ENCODE data around the gene ZSWIM9. TPM values are rescaled to one million over a fixed set of nuclear protein-coding genes. Genes with fewer than 3 reads are reported as not detected.

ZSWIM9 gene
- polyA plus RNA-seq, 1 experiment: 0.66 TPM

GRCh38 chr19:48203794-48204628 lies 33.5 kb downstream of the ZSWIM9 start:
- peak; percentile 85 for DNase-seq (ENCODE audit: low read depth, low spot score)
- peak overlapping the region; percentile 66 for H3K27ac ChIP-seq (ENCODE audit: low read depth, low read length)
- CTCF ChIA-PET: interaction anchor here (0.6 to 3.3 kb wide), 10 partner anchors 10 to 241 kb away, joined by 3 to 27 read pairs (median 5); no protein-coding TSS in a partner anchor
- H3K4me3 ChIP-seq (ENCODE audit: low read depth, low read length): peak overlapping the region; percentile 88
- H3K9me3 ChIP-seq (ENCODE audit: control insufficient read depth, insufficient read depth, low read length): no peaks in the 10 kb centered on the region
- no peak for TF ChIP-seq CTCF (IDR thresholded peaks at IDR 0.05; ENCODE audit: low read depth, low read length)
- POLR2A ChIA-PET: interaction anchor here (0.8 to 1.1 kb wide), 6 partner anchors 8 to 94 kb away, joined by 3 to 4 read pairs (median 4); partner anchors contain the start of gene PLA2G4C
- H3K27me3 ChIP-seq (ENCODE audit: control insufficient read depth, insufficient read depth, low read length): no peaks in the 10 kb centered on the region

- no peak for TF ChIP-seq CTCF (IDR thresholded peaks at IDR 0.05; ENCODE audit: low read depth, low read length)
- Histone ChIP-seq H3K27me3 (ENCODE audit: control insufficient read depth, insufficient read depth, low read length) (no peaks in the 10 kb centered on the region), H3K4me3 (ENCODE audit: low read depth, low read length) (no peak overlapping the region), H3K27ac (ENCODE audit: low read depth, low read length) (no peak overlapping the region), H3K9me3 (ENCODE audit: control insufficient read depth, insufficient read depth, low read length) (no peaks in the 10 kb centered on the region)
- CTCF ChIA-PET: no interaction called here
- DNase-seq (ENCODE audit: low read depth, low spot score): no peak
- POLR2A ChIA-PET: interaction anchor here (0.6 kb wide), 1 partner anchor 34 kb away, joined by 5 read pairs; no protein-coding TSS in a partner anchor
Measured at GRCh38 chr19:48206397-48207093, 36.1 kb downstream of the ZSWIM9 start.

- H3K9me3 ChIP-seq (ENCODE audit: control insufficient read depth, insufficient read depth, low read length): no peaks in the 10 kb centered on the region
- CTCF ChIA-PET: no interaction called here
- POLR2A ChIA-PET: no interaction called here
Measured at GRCh38 chr19:48210005-48210404, 39.5 kb downstream of the ZSWIM9 start.

GRCh38 chr19:48213959-48214358 lies 43.5 kb downstream of the ZSWIM9 start:
- Histone ChIP-seq H3K27ac (ENCODE audit: low read depth, low read length) (no peak overlapping the region), H3K4me3 (ENCODE audit: low read depth, low read length) (no peak overlapping the region), H3K9me3 (ENCODE audit: control insufficient read depth, insufficient read depth, low read length) (no peaks in the 10 kb centered on the region), H3K27me3 (ENCODE audit: control insufficient read depth, insufficient read depth, low read length) (no peaks in the 10 kb centered on the region)
- no peak for TF ChIP-seq CTCF (IDR thresholded peaks at IDR 0.05; ENCODE audit: low read depth, low read length)
- POLR2A ChIA-PET: interaction anchor here (0.6 kb wide), 1 partner anchor 1166 kb away, joined by 9 read pairs; the partner anchor contains the start of gene TMEM160
- no peak for DNase-seq (ENCODE audit: low read depth, low spot score)
- CTCF ChIA-PET: no interaction called here

More at GRCh38 chr19:48210005-48210404, 39.5 kb downstream of the ZSWIM9 start:
- no peak for DNase-seq (ENCODE audit: low read depth, low spot score)
- H3K4me3 ChIP-seq (ENCODE audit: low read depth, low read length): no peak overlapping the region
- no peak for TF ChIP-seq CTCF (IDR thresholded peaks at IDR 0.05; ENCODE audit: low read depth, low read length)
- H3K27ac ChIP-seq (ENCODE audit: low read depth, low read length): no peak overlapping the region
- no peaks in the 10 kb centered on the region for H3K27me3 ChIP-seq (ENCODE audit: control insufficient read depth, insufficient read depth, low read length)

DNA sequence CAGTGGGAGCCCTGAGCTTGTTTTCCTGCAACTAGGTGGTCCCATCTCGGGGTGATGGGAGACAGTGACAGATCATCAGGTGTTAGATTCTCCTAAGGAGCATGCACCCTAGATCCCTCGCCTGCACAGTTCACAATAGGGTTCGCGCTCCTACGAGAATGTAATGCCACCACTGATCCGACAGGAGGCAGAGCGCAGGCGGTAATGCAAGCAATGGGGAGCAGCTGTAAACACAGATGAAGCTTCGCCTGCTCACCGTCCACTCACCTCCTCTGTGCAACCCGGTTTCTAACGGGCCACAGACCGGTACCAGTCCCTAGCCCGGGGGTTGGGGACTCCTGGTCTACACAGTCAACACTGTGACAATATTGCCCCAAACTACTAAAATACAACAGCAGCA lies 46.5 kb downstream of the ZSWIM9 start:
- no peak overlapping the region for H3K27ac ChIP-seq (ENCODE audit: low read depth, low read length)
- POLR2A ChIA-PET: no interaction called here
- H3K9me3 ChIP-seq (ENCODE audit: control insufficient read depth, insufficient read depth, low read length): no peaks in the 10 kb centered on the region
- TF ChIP-seq CTCF (IDR thresholded peaks at IDR 0.05; ENCODE audit: low read depth, low read length): no peak
- CTCF ChIA-PET: no interaction called here
- H3K4me3 ChIP-seq (ENCODE audit: low read depth, low read length): no peak overlapping the region
- H3K27me3 ChIP-seq (ENCODE audit: control insufficient read depth, insufficient read depth, low read length): no peaks in the 10 kb centered on the region
- DNase-seq (ENCODE audit: low read depth, low spot score): no peak
